Neural progenitor cell (in vitro differentiated cells): ENCODE measurements around the gene TMEM143. TPM values are rescaled to one million over a fixed set of nuclear protein-coding genes. Genes with fewer than 3 reads are reported as not detected.
A peak's percentile ranks its signal among the peaks of the same experiment; 100 is the strongest.
"Not testable (repeated sequence)": the region's sequence is repeated elsewhere in the genome, so short reads cannot be mapped to it uniquely, and the experiment has no call there.

ENCODE experiments used
- DNase-seq: peaks from one replicate; pipeline ENCODE4 v3.0.0-alpha.2; 2016; ENCODE audit warnings: low spot score
- H2AFZ ChIP-seq: fragments of 200-600 bp; sonication (generic); replicated peaks from 2 replicates; pipeline ENCODE4 v1.6.1; 2016; ENCODE audit warnings: antibody characterized with exemption
- H3F3A ChIP-seq: fragments of 200-600 bp; sonication (generic); 2 replicates; pipeline ENCODE4 v1.6.1; 2016; ENCODE audit warnings: antibody characterized with exemption, low read depth
- H3K27ac ChIP-seq: fragments of 200-600 bp; sonication (generic); 2 replicates; pipeline ENCODE4 v1.5.1; 2016; ENCODE audit warnings: mild to moderate bottlenecking
- H3K27me3 ChIP-seq: fragments of 200-600 bp; sonication (generic); 2 replicates; pipeline ENCODE4 v1.6.1; 2016; ENCODE audit warnings: mild to moderate bottlenecking, moderate library complexity
- H3K36me3 ChIP-seq: fragments of 200-600 bp; sonication (generic); 2 replicates; pipeline ENCODE4 v1.5.1; 2016
- H3K4me1 ChIP-seq: fragments of 200-600 bp; sonication (generic); 2 replicates; pipeline ENCODE4 v1.6.1; 2016; ENCODE audit warnings: mixed run types
- H3K4me2 ChIP-seq: fragments of 200-600 bp; sonication (generic); 2 replicates; pipeline ENCODE4 v1.6.1; 2016
- H3K4me3 ChIP-seq: fragments of 200-600 bp; sonication (generic); 2 replicates; pipeline ENCODE4 v1.5.1; 2016
- H3K79me2 ChIP-seq: fragments of 200-600 bp; sonication (generic); 2 replicates; pipeline ENCODE4 v1.6.1; 2016; ENCODE audit warnings: low read depth
- H3K9ac ChIP-seq: fragments of 200-600 bp; sonication (generic); 2 replicates; pipeline ENCODE4 v1.6.1; 2016
- H3K9me3 ChIP-seq: fragments of 200-600 bp; sonication (generic); 2 replicates; pipeline ENCODE4 v1.5.1; 2016; ENCODE audit warnings: low read depth
- H4K20me1 ChIP-seq: fragments of 200-600 bp; sonication (generic); 2 replicates; pipeline ENCODE4 v1.6.1; 2016; ENCODE audit warnings: low read depth
- H3K27ac Mint-ChIP-seq: 3 replicates; pipeline ENCODE4 v1.8.0; 2021; ENCODE audit warnings: mixed read lengths
- H3K27me3 Mint-ChIP-seq: 2 replicates; pipeline ENCODE4 v1.8.0; 2022; ENCODE audit warnings: low read depth, mild to moderate bottlenecking, inconsistent platforms, moderate library complexity, mixed read lengths; ENCODE audit not compliant: insufficient read depth
- H3K36me3 Mint-ChIP-seq: 3 replicates; pipeline ENCODE4 v1.8.0; 2021; ENCODE audit warnings: mixed read lengths
- H3K4me1 Mint-ChIP-seq: 3 replicates; pipeline ENCODE4 v1.8.0; 2021; ENCODE audit warnings: mixed read lengths
- H3K4me3 Mint-ChIP-seq: 3 replicates; pipeline ENCODE4 v1.8.0; 2021; ENCODE audit warnings: mild to moderate bottlenecking, moderate library complexity, mixed read lengths
- H3K9me3 Mint-ChIP-seq: 3 replicates; pipeline ENCODE4 v1.8.0; 2020; ENCODE audit warnings: mixed read lengths
- EZH2 ChIP-seq: fragments of 200-600 bp; sonication (generic); IDR thresholded peaks from 2 replicates; pipeline ENCODE4 v1.6.1; 2017; ENCODE audit warnings: antibody characterized with exemption, mild to moderate bottlenecking, moderate library complexity
- EZH2phosphoT487 ChIP-seq: fragments of 200-600 bp; sonication (generic); IDR thresholded peaks from 2 replicates; pipeline ENCODE4 v1.6.1; 2017; ENCODE audit warnings: antibody characterized with exemption
- total RNA-seq: library from RNA; depleted of rRNA; stranded (reverse); fragments of >200 nt; gene quantifications from 2 replicates; pipeline ENCODE4 v1.2.3, GENCODE V29; 2015; ENCODE audit warnings: low replicate concordance
- TF ChIP-seq, protein P1 (sequence below): fragments of 200-600 bp; sonication (generic); IDR thresholded peaks from 2 replicates; pipeline ENCODE4 v1.5.1; 2017; ENCODE audit warnings: antibody characterized with exemption, mild to moderate bottlenecking

Gene TMEM143
- total RNA-seq, 1 donor from 2014 or later = 3.1 TPM

DNA sequence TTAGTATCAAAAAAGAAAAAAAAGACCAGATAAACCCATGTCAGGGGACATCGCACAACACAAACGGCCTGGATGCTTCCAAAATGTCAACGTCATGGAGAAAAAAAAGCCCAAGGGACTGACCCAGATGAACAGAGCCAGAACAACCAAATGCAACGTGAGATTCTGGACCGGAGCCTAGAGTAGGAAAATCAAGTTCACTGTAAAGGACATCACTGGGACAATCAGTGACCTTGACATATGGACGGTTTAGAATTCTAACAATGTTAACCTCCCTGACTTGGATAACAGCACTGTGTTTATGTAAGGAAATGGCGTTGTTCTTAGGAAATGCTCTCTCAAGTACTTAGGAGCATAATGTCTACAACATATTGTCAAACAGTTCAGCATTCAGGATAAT, 53.5 kb downstream of the TMEM143 start:
- Histone ChIP-seq H3K9me3 (no peaks in the 10 kb centered on the region), H3K27me3 (no peaks in the 10 kb centered on the region), H3K36me3 (no peaks in the 10 kb centered on the region), H3K4me1 (peaks cover 9% of the 10 kb centered on the region), H3K4me3 (no peak overlapping the region), H3K4me2 (no peak overlapping the region), H3K79me2 (no peaks in the 10 kb centered on the region), H4K20me1 (no peaks in the 10 kb centered on the region), H3K9ac (no peak overlapping the region), H3F3A (no peaks in the 10 kb centered on the region), H3K27ac (no peak overlapping the region), H2AFZ (no peak overlapping the region)
- Mint-ChIP-seq H3K27ac (no peak overlapping the region), H3K9me3 (no peaks in the 10 kb centered on the region), H3K36me3 (peaks cover 3% of the 10 kb centered on the region), H3K4me3 (no peak overlapping the region), H3K4me1 (peaks cover 12% of the 10 kb centered on the region), H3K27me3 (peaks cover 12% of the 10 kb centered on the region)
- TF ChIP-seq, protein P1, sequence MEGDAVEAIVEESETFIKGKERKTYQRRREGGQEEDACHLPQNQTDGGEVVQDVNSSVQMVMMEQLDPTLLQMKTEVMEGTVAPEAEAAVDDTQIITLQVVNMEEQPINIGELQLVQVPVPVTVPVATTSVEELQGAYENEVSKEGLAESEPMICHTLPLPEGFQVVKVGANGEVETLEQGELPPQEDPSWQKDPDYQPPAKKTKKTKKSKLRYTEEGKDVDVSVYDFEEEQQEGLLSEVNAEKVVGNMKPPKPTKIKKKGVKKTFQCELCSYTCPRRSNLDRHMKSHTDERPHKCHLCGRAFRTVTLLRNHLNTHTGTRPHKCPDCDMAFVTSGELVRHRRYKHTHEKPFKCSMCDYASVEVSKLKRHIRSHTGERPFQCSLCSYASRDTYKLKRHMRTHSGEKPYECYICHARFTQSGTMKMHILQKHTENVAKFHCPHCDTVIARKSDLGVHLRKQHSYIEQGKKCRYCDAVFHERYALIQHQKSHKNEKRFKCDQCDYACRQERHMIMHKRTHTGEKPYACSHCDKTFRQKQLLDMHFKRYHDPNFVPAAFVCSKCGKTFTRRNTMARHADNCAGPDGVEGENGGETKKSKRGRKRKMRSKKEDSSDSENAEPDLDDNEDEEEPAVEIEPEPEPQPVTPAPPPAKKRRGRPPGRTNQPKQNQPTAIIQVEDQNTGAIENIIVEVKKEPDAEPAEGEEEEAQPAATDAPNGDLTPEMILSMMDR = no peak
- TF ChIP-seq EZH2phosphoT487 (no peak), EZH2 (no peak)
- DNase-seq = no peak

DNA sequence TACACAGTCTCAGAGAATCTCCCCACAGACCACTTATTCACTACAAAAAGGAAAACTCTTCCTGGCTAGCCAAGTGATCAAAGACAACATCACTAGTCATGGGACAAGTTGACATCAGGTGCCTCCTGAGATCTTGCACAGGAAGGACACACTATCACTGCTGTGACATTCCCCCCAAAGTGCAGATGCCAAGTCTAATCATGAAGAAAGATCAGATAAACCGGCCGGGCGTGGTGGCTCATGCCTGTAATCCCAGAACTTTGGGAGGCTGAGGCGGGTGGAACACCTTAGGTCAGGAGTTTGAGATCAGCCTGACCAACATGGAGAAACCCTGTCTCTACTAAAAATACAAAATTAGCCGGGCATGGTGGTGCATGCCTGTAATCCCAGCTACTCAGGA, 54.0 kb downstream of the TMEM143 start:
- not testable (repeated sequence) for H3K36me3 ChIP-seq, H3K4me2 ChIP-seq, H3K4me3 Mint-ChIP-seq, H3K27ac ChIP-seq, H3K4me1 ChIP-seq, DNase-seq, H3K9ac ChIP-seq, H3K79me2 ChIP-seq, H3K27me3 ChIP-seq, H3K4me3 ChIP-seq, H4K20me1 ChIP-seq, H3F3A ChIP-seq, H3K36me3 Mint-ChIP-seq, H2AFZ ChIP-seq, H3K9me3 Mint-ChIP-seq, H3K9me3 ChIP-seq
- Mint-ChIP-seq H3K4me1 (peaks cover 12% of the 10 kb centered on the region), H3K27me3 (peaks cover 11% of the 10 kb centered on the region), H3K27ac (peak overlapping the region; percentile 70)

DNA sequence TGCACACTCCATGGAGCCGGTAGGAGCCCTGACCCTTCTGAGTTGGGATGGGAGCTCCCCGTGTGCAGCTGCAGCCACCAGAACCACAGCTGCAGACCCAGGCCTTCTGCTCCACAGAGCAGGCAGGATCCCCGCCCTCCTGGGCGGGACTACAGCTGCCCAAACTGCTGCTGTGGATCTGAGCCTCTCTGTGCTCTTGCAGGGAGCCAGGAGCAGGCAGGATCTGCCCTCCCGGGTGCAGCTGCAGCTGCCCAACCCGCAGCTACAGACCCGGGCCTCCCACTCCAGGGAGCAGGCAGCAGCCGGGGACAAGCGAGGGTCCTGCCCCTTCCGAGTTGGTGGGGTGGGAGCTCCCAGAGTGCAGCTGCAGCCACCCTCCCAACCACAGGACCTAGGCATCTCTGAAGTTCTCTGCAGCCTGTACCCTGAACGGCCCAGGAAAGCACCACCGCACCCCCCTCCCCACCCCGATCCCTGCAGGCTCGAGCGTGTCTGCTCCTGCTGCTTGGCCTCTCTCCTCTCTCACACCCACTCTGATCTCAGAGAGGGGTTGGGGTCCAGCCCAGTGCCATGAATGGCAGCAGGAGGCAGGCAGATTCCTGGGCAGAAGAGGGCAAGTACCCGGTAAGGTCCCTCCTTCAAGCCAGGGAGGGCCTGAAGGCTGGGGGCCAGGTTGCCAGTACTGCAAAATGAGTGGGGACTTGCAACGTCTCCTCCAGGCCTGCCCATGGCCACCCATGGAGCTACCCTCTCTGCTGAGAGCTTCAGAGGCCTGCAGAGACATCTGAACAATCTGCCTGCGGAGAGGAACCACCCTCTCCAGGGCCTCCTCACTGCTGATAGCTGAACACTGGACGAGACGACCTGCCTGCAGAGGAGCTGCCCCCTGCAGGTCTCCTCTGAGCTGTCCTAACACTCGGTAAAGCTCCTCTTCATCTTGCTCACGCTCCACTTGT, 54.8 kb downstream of the TMEM143 start:
- H3K27ac Mint-ChIP-seq = peak overlapping the region; percentile 70
- Histone ChIP-seq H3K79me2 (no peaks in the 10 kb centered on the region), H4K20me1 (no peaks in the 10 kb centered on the region), H3K4me2 (no peak overlapping the region), H3F3A (no peaks in the 10 kb centered on the region), H3K9me3 (no peaks in the 10 kb centered on the region), H3K36me3 (no peaks in the 10 kb centered on the region), H3K4me3 (no peak overlapping the region), H3K27ac (no peak overlapping the region), H3K4me1 (peaks cover 9% of the 10 kb centered on the region), H3K9ac (no peak overlapping the region), H2AFZ (no peak overlapping the region), H3K27me3 (no peaks in the 10 kb centered on the region)
- TF ChIP-seq, protein P1 = peak; percentile 37
- TF ChIP-seq EZH2 = no peak
- no peak for TF ChIP-seq EZH2phosphoT487
- H3K9me3 Mint-ChIP-seq = no peaks in the 10 kb centered on the region
- peak; percentile 55 for DNase-seq
- H3K36me3 Mint-ChIP-seq = peaks cover 3% of the 10 kb centered on the region
- peaks cover 8% of the 10 kb centered on the region for H3K4me1 Mint-ChIP-seq
- peaks cover 11% of the 10 kb centered on the region for H3K27me3 Mint-ChIP-seq
- H3K4me3 Mint-ChIP-seq = peak overlapping the region; percentile 11

DNA sequence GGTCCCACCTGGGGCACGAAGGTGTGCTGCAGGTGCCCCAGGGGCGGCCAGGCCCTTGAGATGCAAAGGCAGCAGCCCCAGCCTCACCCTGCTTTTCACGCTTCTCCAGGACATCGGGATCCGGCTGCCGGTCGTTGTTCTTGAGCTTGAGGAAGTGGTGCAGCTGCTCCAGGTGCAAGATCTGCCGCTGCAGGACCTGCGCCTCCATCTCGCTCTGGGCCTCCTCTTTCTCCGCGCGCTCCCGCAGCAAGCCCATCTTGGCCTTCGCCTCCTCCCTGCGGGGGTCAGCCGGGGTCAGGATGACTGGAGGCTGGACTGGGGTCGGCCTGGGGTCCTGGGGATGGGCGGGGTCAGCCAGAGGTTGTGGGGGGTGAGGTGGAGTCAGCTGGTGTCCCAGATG, 59.9 kb downstream of the TMEM143 start:
- Mint-ChIP-seq H3K27me3 (peaks cover 2% of the 10 kb centered on the region), H3K9me3 (no peaks in the 10 kb centered on the region), H3K4me3 (no peak overlapping the region), H3K4me1 (no peaks in the 10 kb centered on the region), H3K27ac (no peak overlapping the region), H3K36me3 (no peaks in the 10 kb centered on the region)
- H3K27ac ChIP-seq = no peak overlapping the region
- TF ChIP-seq EZH2 (no peak), EZH2phosphoT487 (no peak)
- TF ChIP-seq, protein P1 = no peak
- no peak for DNase-seq
- H3K79me2 ChIP-seq = no peaks in the 10 kb centered on the region
- H3K27me3 ChIP-seq = no peaks in the 10 kb centered on the region
- H3K9me3 ChIP-seq = no peaks in the 10 kb centered on the region
- no peak overlapping the region for H2AFZ ChIP-seq
- H4K20me1 ChIP-seq = no peaks in the 10 kb centered on the region
- no peak overlapping the region for H3K9ac ChIP-seq
- H3K4me3 ChIP-seq = no peak overlapping the region
- no peak overlapping the region for H3K4me2 ChIP-seq
- H3F3A ChIP-seq = no peaks in the 10 kb centered on the region
- H3K36me3 ChIP-seq = no peaks in the 10 kb centered on the region
- peaks cover 6% of the 10 kb centered on the region for H3K4me1 ChIP-seq
